MCF 10A (cell line): Measurements from ENCODE around the gene FOXL1. TPM values are rescaled to one million over a fixed set of nuclear protein-coding genes. Genes with fewer than 3 reads are reported as not detected.
A peak's percentile ranks its signal among the peaks of the same experiment; 100 is the strongest.

Experiments
- BruUV-seq: library from RNA; stranded (reverse); fragments of 400-500 nt; replicated peaks from 2 replicates; lab custom pipeline; 2021; lab: Mats Ljungman, UMichigan
- CTCF ChIA-PET: fragments of 300-600 bp; sonication (Branson Sonifier 250); formaldehyde crosslinking; extraction: SDS; loops from one replicate; lab custom pipeline; 2021; ENCODE audit warnings: antibody characterized with exemption, inconsistent platforms; lab: Yijun Ruan, JAX
- POLR2A ChIA-PET: fragments of 300-600, 350-650 bp; sonication (Branson Sonifier 250); formaldehyde crosslinking; extraction: SDS; loops from one replicate; lab custom pipeline; 2020; ENCODE audit warnings: antibody characterized with exemption, inconsistent platforms; lab: Yijun Ruan, JAX
- DNase-seq: peaks from one replicate; pipeline ENCODE4 v3.0.0-alpha.2; 2018; ENCODE audit not compliant: unreplicated experiment
- H3K27ac Mint-ChIP-seq: one replicate; pipeline ENCODE4 v1.8.0; 2022; ENCODE audit warnings: mild to moderate bottlenecking, low read depth, mixed read lengths; ENCODE audit not compliant: unreplicated experiment
- H3K27me3 Mint-ChIP-seq: one replicate; pipeline ENCODE4 v1.8.0; 2022; ENCODE audit warnings: mixed read lengths; ENCODE audit not compliant: insufficient read depth, unreplicated experiment
- H3K36me3 Mint-ChIP-seq: one replicate; pipeline ENCODE4 v1.8.0; 2022; ENCODE audit warnings: mild to moderate bottlenecking, moderate library complexity, mixed read lengths; ENCODE audit not compliant: insufficient read depth, unreplicated experiment
- H3K4me1 Mint-ChIP-seq: one replicate; pipeline ENCODE4 v1.8.0; 2022; ENCODE audit warnings: mixed read lengths; ENCODE audit not compliant: insufficient read depth, unreplicated experiment
- H3K4me3 Mint-ChIP-seq: one replicate; pipeline ENCODE4 v1.8.0; 2022; ENCODE audit warnings: mild to moderate bottlenecking, moderate library complexity, mixed read lengths; ENCODE audit not compliant: unreplicated experiment
- H3K9me3 Mint-ChIP-seq: one replicate; pipeline ENCODE4 v1.8.0; 2022; ENCODE audit warnings: mixed read lengths; ENCODE audit not compliant: unreplicated experiment
- CTCF ChIP-seq: fragments of 200-600 bp; IDR thresholded peaks from one replicate; pipeline ENCODE4 v1.8.0; 2022; ENCODE audit warnings: antibody characterized with exemption, mild to moderate bottlenecking; ENCODE audit not compliant: unreplicated experiment
- intact Hi-C: fragments of 100-400 bp; cut with micrococcal nuclease; formaldehyde crosslinking; loops from 2 replicates; pipeline ENCODE4 v1.14.1; 2022
- total RNA-seq: library from RNA; stranded (reverse); gene quantifications from 2 replicates; pipeline ENCODE4 v1.2.3, GENCODE V29; 2022

Gene FOXL1
- total RNA-seq, 1 experiment from 2014 or later: 4.9 TPM

- ChIA-PET CTCF (interaction anchor here (0.6 to 1.1 kb wide), 3 partner anchors 494 to 920 kb away, joined by 3 read pairs; no protein-coding TSS in a partner anchor), POLR2A (interaction anchor here (1.0 to 7.2 kb wide), 6 partner anchors 14 to 814 kb away, joined by 3 to 42 read pairs (median 4); partner anchors contain the start of gene MTHFSD)
- H3K36me3 Mint-ChIP-seq: peaks cover 43% of the 10 kb centered on the region
- TF ChIP-seq CTCF: no peak
- H3K4me3 Mint-ChIP-seq: peak overlapping the region; percentile 90
- H3K27me3 Mint-ChIP-seq: no peaks in the 10 kb centered on the region
- intact Hi-C loops: loop anchor here (5.0 to 10.0 kb wide), 4 partner anchors 253 to 1196 kb away; partner anchors contain the start of gene KLHDC4
- BruUV-seq: TSS peak; percentile 57
- H3K27ac Mint-ChIP-seq: peak overlapping the region; percentile 96
- H3K4me1 Mint-ChIP-seq: peaks cover 13% of the 10 kb centered on the region
- H3K9me3 Mint-ChIP-seq: no peaks in the 10 kb centered on the region
- DNase-seq: no peak
These were observed 9.4 kb upstream of the FOXL1 start for GRCh38 chr16:86568677-86569623.

GRCh38 chr16:86569701-86570447 lies 8.5 kb upstream of the FOXL1 start:
- peak overlapping the region; percentile 90 for H3K4me3 Mint-ChIP-seq
- peaks cover 19% of the 10 kb centered on the region for H3K4me1 Mint-ChIP-seq
- ChIA-PET POLR2A (interaction anchor here (1.8 to 7.2 kb wide), 2 partner anchors 95 to 492 kb away, joined by 7 to 42 read pairs; no protein-coding TSS in a partner anchor), CTCF (interaction anchor here (0.5 to 1.8 kb wide), 6 partner anchors 181 to 747 kb away, joined by 3 to 9 read pairs (median 3); partner anchors contain the start of gene C16orf95)
- intact Hi-C loops: loop anchor here (5.0 to 10.0 kb wide), 4 partner anchors 252 to 1195 kb away; partner anchors contain the start of gene KLHDC4
- no peaks in the 10 kb centered on the region for H3K27me3 Mint-ChIP-seq
- H3K9me3 Mint-ChIP-seq: no peaks in the 10 kb centered on the region
- TF ChIP-seq CTCF: no peak
- no peak for DNase-seq
- BruUV-seq: no TSS peak
- peak overlapping the region; percentile 96 for H3K27ac Mint-ChIP-seq
- H3K36me3 Mint-ChIP-seq: peaks cover 52% of the 10 kb centered on the region

GRCh38 chr16:86570558-86571529 lies 7.5 kb upstream of the FOXL1 start:
- peaks cover 19% of the 10 kb centered on the region for H3K4me1 Mint-ChIP-seq
- H3K27ac Mint-ChIP-seq: peak overlapping the region; percentile 96
- POLR2A ChIA-PET: interaction anchor here (0.5 to 7.2 kb wide), 3 partner anchors 94 to 491 kb away, joined by 4 to 42 read pairs (median 7); no protein-coding TSS in a partner anchor
- no peak for DNase-seq
- no TSS peak for BruUV-seq
- intact Hi-C loops: no loop called here
- H3K27me3 Mint-ChIP-seq: no peaks in the 10 kb centered on the region
- H3K36me3 Mint-ChIP-seq: peaks cover 59% of the 10 kb centered on the region
- CTCF ChIA-PET: interaction anchor here (0.5 to 1.8 kb wide), 8 partner anchors 22 to 1065 kb away, joined by 3 to 9 read pairs (median 3); partner anchors contain the start of gene C16orf95
- no peaks in the 10 kb centered on the region for H3K9me3 Mint-ChIP-seq
- TF ChIP-seq CTCF: no peak
- H3K4me3 Mint-ChIP-seq: peak overlapping the region; percentile 90
